Spinal cord (tissue), 10 donors: ENCODE results near the gene ADGRV1. TPM values are rescaled to one million over a fixed set of nuclear protein-coding genes. Genes with fewer than 3 reads are reported as not detected.
"Not testable (repeated sequence)": the region's sequence is repeated elsewhere in the genome, so short reads cannot be mapped to it uniquely, and the experiment has no call there.

ENCODE experiments used
- DNase-seq, 6 donors: peaks; one replicate each; pipeline versions ENCODE4 v3.0.0 to v3.0.0-alpha.2; 2013 to 2015; ENCODE audit warnings: low spot score in 6 of 6, low read depth in 4 of 6
- H3K27ac ChIP-seq: one replicate; pipeline ENCODE4 v1.5.1; 2013; ENCODE audit warnings: low read depth, low read length, control low read depth
- H3K27me3 ChIP-seq: one replicate; pipeline ENCODE4 v1.6.1; 2013; ENCODE audit warnings: low read length; ENCODE audit not compliant: control insufficient read depth, insufficient read depth
- H3K36me3 ChIP-seq: one replicate; pipeline ENCODE4 v1.6.1; 2013; ENCODE audit warnings: low read length; ENCODE audit not compliant: control insufficient read depth, insufficient read depth
- H3K4me1 ChIP-seq: one replicate; pipeline ENCODE4 v1.6.1; 2013; ENCODE audit warnings: low read length; ENCODE audit not compliant: control insufficient read depth, insufficient read depth
- H3K4me3 ChIP-seq: one replicate; pipeline ENCODE4 v1.5.1; 2013; ENCODE audit warnings: low read depth, low read length, control low read depth
- H3K9me3 ChIP-seq: one replicate; pipeline ENCODE4 v1.6.1; 2013; ENCODE audit warnings: low read length; ENCODE audit not compliant: control insufficient read depth, insufficient read depth
- WGBS: methylation state at CpG from one replicate; pipeline ENCODE4 v1.1.5; 2013; ENCODE audit warnings: missing lambda C conversion rate; ENCODE audit not compliant: insufficient coverage; 5-methylcytosine and 5-hydroxymethylcytosine counted together
- polyA plus RNA-seq, 2 donors: library from polyadenylated mRNA; unstranded; fragments of 120-200 nt; gene quantifications; one replicate each; pipeline ENCODE4 v1.2.1, GENCODE V29; 2013; ENCODE audit not compliant: insufficient read length in 2 of 2
- total RNA-seq, 2 donors: library from RNA; depleted of rRNA in 1 of 2; stranded (reverse); fragments of 120-200 nt in 1 of 2; fragments of >200 nt in 1 of 2; gene quantifications; one replicate each; pipeline versions ENCODE4 v1.2.3 to v1.2.4, GENCODE V29; 2013 to 2014
- donor health status: healthy.

Gene ADGRV1
- total and polyA plus RNA-seq, 4 donors = 72.0 to 180 (median 108) TPM

- no peak overlapping the region for H3K27ac ChIP-seq
- no peak overlapping the region for H3K4me3 ChIP-seq
- no peaks in the 10 kb centered on the region for H3K4me1 ChIP-seq
- peaks cover 2% of the 10 kb centered on the region for H3K9me3 ChIP-seq
- DNase-seq = no peak
- peaks cover 4% of the 10 kb centered on the region for H3K36me3 ChIP-seq
- WGBS = 80% methylated on average over 1 of the region's 2 CpGs
- no peaks in the 10 kb centered on the region for H3K27me3 ChIP-seq
Observed at GRCh38 chr5:90803876-90804275, 245.3 kb downstream of the ADGRV1 start.

GRCh38 chr5:90807496-90807895, 248.9 kb downstream of the ADGRV1 start:
- Histone ChIP-seq H3K4me1 (no peaks in the 10 kb centered on the region), H3K36me3 (peaks cover 4% of the 10 kb centered on the region), H3K27ac (no peak overlapping the region), H3K9me3 (no peaks in the 10 kb centered on the region), H3K4me3 (no peak overlapping the region), H3K27me3 (no peaks in the 10 kb centered on the region)
- no peak for DNase-seq
- WGBS = 73% methylated on average over 3 of the region's 6 CpGs

- Histone ChIP-seq H3K36me3 (peaks cover 4% of the 10 kb centered on the region), H3K4me1 (no peaks in the 10 kb centered on the region), H3K27ac (no peak overlapping the region), H3K4me3 (no peak overlapping the region), H3K27me3 (no peaks in the 10 kb centered on the region), H3K9me3 (no peaks in the 10 kb centered on the region)
- WGBS = no CpG with 5 or more reads among the region's 4 CpGs
- DNase-seq = peak in 1 of 6 donors; percentile 89
Observed at GRCh38 chr5:90809311-90810056, 250.9 kb downstream of the ADGRV1 start.

- Histone ChIP-seq H3K4me3 (no peak overlapping the region), H3K36me3 (peaks cover 4% of the 10 kb centered on the region), H3K9me3 (no peaks in the 10 kb centered on the region), H3K27ac (no peak overlapping the region), H3K27me3 (no peaks in the 10 kb centered on the region), H3K4me1 (no peaks in the 10 kb centered on the region)
- 60% methylated on average over 1 of the region's 4 CpGs for WGBS
- no peak for DNase-seq
Observed at GRCh38 chr5:90810211-90810610, 251.6 kb downstream of the ADGRV1 start.

GRCh38 chr5:90813392-90813791, 254.8 kb downstream of the ADGRV1 start:
- H3K36me3 ChIP-seq = peaks cover 4% of the 10 kb centered on the region
- no peaks in the 10 kb centered on the region for H3K9me3 ChIP-seq
- H3K4me1 ChIP-seq = no peaks in the 10 kb centered on the region
- no peak overlapping the region for H3K27ac ChIP-seq
- WGBS = 95% methylated on average over 3 of the region's 4 CpGs
- no peak overlapping the region for H3K4me3 ChIP-seq
- no peaks in the 10 kb centered on the region for H3K27me3 ChIP-seq
- no peak for DNase-seq

GRCh38 chr5:90822062-90822461, 263.5 kb downstream of the ADGRV1 start:
- not testable (repeated sequence) for H3K27me3 ChIP-seq, H3K27ac ChIP-seq, H3K4me3 ChIP-seq, H3K9me3 ChIP-seq, H3K36me3 ChIP-seq, H3K4me1 ChIP-seq, DNase-seq
- WGBS = 98% methylated on average over 7 of the region's 26 CpGs

- WGBS = no CpG with 5 or more reads among the region's 3 CpGs
- DNase-seq = no peak
- no peaks in the 10 kb centered on the region for H3K9me3 ChIP-seq
- no peak overlapping the region for H3K27ac ChIP-seq
- H3K36me3 ChIP-seq = no peaks in the 10 kb centered on the region
- H3K4me1 ChIP-seq = no peaks in the 10 kb centered on the region
- H3K27me3 ChIP-seq = no peaks in the 10 kb centered on the region
- H3K4me3 ChIP-seq = no peak overlapping the region
Observed at GRCh38 chr5:90824436-90824835, 265.8 kb downstream of the ADGRV1 start.

- no peak overlapping the region for H3K4me3 ChIP-seq
- no peaks in the 10 kb centered on the region for H3K9me3 ChIP-seq
- no peak for DNase-seq
- no peaks in the 10 kb centered on the region for H3K4me1 ChIP-seq
- no peaks in the 10 kb centered on the region for H3K36me3 ChIP-seq
- no peak overlapping the region for H3K27ac ChIP-seq
- no CpG with 5 or more reads among the region's 3 CpGs for WGBS
- H3K27me3 ChIP-seq = no peaks in the 10 kb centered on the region
Observed at GRCh38 chr5:90830058-90830457, 271.5 kb downstream of the ADGRV1 start.

GRCh38 chr5:90833753-90834152, 275.2 kb downstream of the ADGRV1 start:
- no peaks in the 10 kb centered on the region for H3K27me3 ChIP-seq
- H3K4me1 ChIP-seq = no peaks in the 10 kb centered on the region
- WGBS = no CpG with 5 or more reads among the region's 2 CpGs
- no peaks in the 10 kb centered on the region for H3K9me3 ChIP-seq
- H3K27ac ChIP-seq = no peak overlapping the region
- H3K4me3 ChIP-seq = no peak overlapping the region
- no peaks in the 10 kb centered on the region for H3K36me3 ChIP-seq
- DNase-seq = no peak

GRCh38 chr5:90834711-90835110, 276.1 kb downstream of the ADGRV1 start:
- Histone ChIP-seq H3K36me3 (no peaks in the 10 kb centered on the region), H3K4me3 (no peak overlapping the region), H3K9me3 (no peaks in the 10 kb centered on the region), H3K27me3 (no peaks in the 10 kb centered on the region), H3K27ac (no peak overlapping the region), H3K4me1 (no peaks in the 10 kb centered on the region)
- DNase-seq = no peak
- 100% methylated on average over 1 of the region's 3 CpGs for WGBS
